IPS DF 6.9 (cell line): ENCODE results near the gene NPHS2.

Experiments used
- DNase-seq: peaks from one replicate; pipeline ENCODE4 v3.0.0-alpha.2; 2013; ENCODE audit warnings: low read depth, low spot score
- H3K27ac ChIP-seq: one replicate; pipeline ENCODE4 v1.5.1; 2013; ENCODE audit warnings: low read length, control low read depth
- H3K27me3 ChIP-seq: 2 replicates; pipeline ENCODE4 v1.6.1; 2013; ENCODE audit warnings: mild to moderate bottlenecking, low read length; ENCODE audit not compliant: control insufficient read depth, insufficient read depth
- H3K36me3 ChIP-seq: 2 replicates; pipeline ENCODE4 v1.6.1; 2013; ENCODE audit warnings: low read length; ENCODE audit not compliant: control insufficient read depth, insufficient read depth
- H3K4me1 ChIP-seq: 2 replicates; pipeline ENCODE4 v1.6.1; 2013; ENCODE audit warnings: low read length; ENCODE audit not compliant: control insufficient read depth, insufficient read depth
- H3K4me3 ChIP-seq: 2 replicates; pipeline ENCODE4 v1.5.1; 2013; ENCODE audit warnings: mild to moderate bottlenecking, low read length
- H3K9me3 ChIP-seq: 2 replicates; pipeline ENCODE4 v1.6.1; 2013; ENCODE audit warnings: low read length, inconsistent platforms; ENCODE audit not compliant: control insufficient read depth, insufficient read depth
- WGBS: extraction: QIAGEN DNeasy Blood & Tissue Kit; methylation state at CpG from one replicate; pipeline ENCODE4 v1.1.7; 2013; ENCODE audit warnings: mixed read lengths, missing lambda C conversion rate; ENCODE audit not compliant: insufficient read length, insufficient coverage; 5-methylcytosine and 5-hydroxymethylcytosine counted together

NPHS2 gene

DNA sequence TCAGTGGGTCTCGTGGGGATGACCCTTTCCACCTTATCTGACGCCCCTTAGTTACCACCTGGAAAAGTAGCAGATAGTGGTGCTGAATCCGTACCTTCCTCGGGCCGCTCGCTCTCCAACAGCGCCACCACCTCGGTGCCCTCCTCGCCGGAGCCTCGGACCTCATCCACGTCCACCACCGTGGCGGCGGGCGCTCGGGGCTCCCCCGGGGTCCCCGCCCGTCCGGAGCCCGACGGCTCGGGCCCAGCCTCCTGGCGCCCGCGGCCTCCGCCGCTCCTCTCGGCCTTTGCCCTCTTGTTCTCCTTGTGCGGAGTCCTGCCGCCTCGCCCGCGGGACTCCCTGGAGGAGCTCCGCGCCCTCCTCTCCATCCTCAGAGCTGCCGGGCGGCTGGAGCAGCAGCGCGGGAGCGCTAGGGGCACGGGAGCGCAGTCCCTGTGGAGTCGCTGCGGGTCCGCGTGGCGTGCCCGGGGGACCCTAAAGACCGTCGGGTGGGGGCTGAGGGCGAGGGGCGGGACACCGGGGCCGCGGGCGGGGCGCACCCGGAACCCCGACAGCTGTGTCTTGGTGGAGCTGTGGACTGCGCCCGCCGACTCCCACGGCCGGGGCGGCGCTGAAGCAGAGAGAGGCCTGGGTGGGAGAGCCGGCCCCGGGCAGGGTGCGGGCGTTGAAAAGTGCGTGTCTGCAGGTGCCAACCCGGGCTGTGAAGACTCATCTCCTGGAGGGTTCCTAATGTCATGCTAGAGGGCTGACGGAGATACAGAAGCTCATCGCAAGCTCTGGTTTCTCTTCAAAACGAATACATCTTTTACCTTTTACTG is at the start of gene NPHS2:
Gene NPHS2, minus strand, starts transcription at position 452 of the 818 bp plus-strand sequence. Its CDS starts 84 bp downstream, at position 368.
- no peaks in the 10 kb centered on the region for H3K9me3 ChIP-seq
- no peaks in the 10 kb centered on the region for H3K4me1 ChIP-seq
- WGBS = no CpG with 5 or more reads among the region's 77 CpGs
- peaks cover 19% of the 10 kb centered on the region; the same call in 1 of the 2 replicates for H3K27me3 ChIP-seq
- DNase-seq = no peak
- H3K4me3 ChIP-seq = peak within 1 kb of the TSS; percentile 43
- H3K27ac ChIP-seq = no peak within 1 kb of the TSS
- no peaks in the 10 kb centered on the region for H3K36me3 ChIP-seq

- no peaks in the 10 kb centered on the region for H3K27me3 ChIP-seq
- no peak overlapping the region for H3K4me3 ChIP-seq
- H3K36me3 ChIP-seq = no peaks in the 10 kb centered on the region
- DNase-seq = no peak
- no peak overlapping the region for H3K27ac ChIP-seq
- H3K4me1 ChIP-seq = no peaks in the 10 kb centered on the region
- no peaks in the 10 kb centered on the region for H3K9me3 ChIP-seq
- no CpG with 5 or more reads among the region's 3 CpGs for WGBS
These were observed 36.6 kb upstream of the NPHS2 start for GRCh38 chr1:179612361-179612760.

DNA sequence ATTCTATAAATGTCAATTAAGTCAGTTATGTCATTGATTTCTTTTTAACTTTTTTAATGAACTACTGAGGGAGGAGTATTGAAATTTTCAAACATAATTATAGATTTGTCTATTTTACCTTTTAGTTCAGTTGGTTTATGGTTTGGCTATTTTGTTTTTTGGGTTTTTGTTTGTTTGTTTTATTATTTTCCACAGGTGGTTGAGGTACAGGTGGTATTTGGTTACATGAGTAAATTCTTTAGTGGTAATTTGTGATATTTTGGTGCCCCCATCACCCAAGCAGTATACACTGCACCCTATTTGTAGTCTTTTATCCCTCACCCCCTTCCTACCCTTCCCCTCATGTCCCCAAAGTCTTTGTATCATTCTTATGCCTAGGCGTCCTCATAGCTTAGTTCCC is 25.3 kb upstream of the NPHS2 start:
- no peaks in the 10 kb centered on the region for H3K4me1 ChIP-seq
- no peak for DNase-seq
- H3K4me3 ChIP-seq = no peak overlapping the region
- no CpG with 5 or more reads among the region's 1 CpG for WGBS
- no peak overlapping the region for H3K27ac ChIP-seq
- no peaks in the 10 kb centered on the region for H3K9me3 ChIP-seq
- no peaks in the 10 kb centered on the region for H3K27me3 ChIP-seq
- no peaks in the 10 kb centered on the region for H3K36me3 ChIP-seq

DNA sequence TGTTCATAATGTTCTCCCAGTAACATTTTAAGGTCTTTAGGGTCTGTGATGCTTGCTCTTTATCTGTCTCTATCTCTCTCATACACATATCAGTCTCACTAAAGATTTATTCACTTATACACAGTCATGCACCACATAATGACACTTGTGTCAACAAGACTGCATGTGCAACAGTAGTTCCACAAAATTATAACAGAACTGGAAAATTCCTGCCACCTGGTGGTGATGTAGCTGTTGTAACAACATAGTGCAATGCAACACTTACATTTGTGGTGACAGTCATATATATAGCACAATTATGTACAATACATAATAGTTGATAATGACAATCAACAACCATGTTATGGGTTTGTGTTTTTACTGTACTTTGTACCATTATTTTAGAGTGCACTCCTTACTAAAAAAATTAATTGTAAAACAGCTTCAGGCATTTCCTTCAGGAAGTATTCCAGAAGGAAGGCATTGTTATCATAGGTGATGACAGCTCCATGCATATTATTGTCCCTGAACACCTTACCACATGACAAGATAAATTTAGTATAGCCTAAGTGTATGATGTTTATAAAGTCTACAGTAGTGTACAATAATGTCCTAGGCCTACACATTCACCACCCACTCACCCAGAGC is 24.0 kb upstream of the NPHS2 start:
- Histone ChIP-seq H3K27me3 (no peaks in the 10 kb centered on the region), H3K36me3 (no peaks in the 10 kb centered on the region), H3K9me3 (no peaks in the 10 kb centered on the region), H3K4me1 (no peaks in the 10 kb centered on the region), H3K27ac (no peak overlapping the region), H3K4me3 (no peak overlapping the region)
- no peak for DNase-seq

DNA sequence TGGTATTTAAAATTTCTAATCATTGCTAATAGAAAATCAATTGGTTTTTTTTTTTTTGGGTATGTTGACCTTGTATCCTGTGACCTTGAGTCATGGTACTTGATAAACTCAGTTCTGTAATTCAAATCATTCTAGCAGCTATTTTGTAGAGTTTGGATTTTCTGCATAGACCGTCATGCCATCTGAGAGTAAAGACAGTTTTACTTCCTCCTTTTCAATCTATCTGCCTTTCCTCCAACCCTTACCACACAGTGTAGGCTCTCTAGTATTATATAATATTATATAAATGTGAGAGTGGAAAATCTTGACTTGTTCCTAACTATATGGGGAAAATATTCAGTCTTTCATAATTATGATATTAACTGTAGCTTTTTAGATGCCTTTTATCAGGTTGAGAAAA is 22.9 kb upstream of the NPHS2 start:
- H3K36me3 ChIP-seq = no peaks in the 10 kb centered on the region
- no peaks in the 10 kb centered on the region for H3K9me3 ChIP-seq
- DNase-seq = no peak
- no CpG with 5 or more reads among the region's 1 CpG for WGBS
- H3K27ac ChIP-seq = no peak overlapping the region
- no peaks in the 10 kb centered on the region for H3K4me1 ChIP-seq
- no peak overlapping the region for H3K4me3 ChIP-seq
- H3K27me3 ChIP-seq = no peaks in the 10 kb centered on the region

- no peaks in the 10 kb centered on the region; the same call in 1 of the 2 replicates for H3K36me3 ChIP-seq
- H3K27me3 ChIP-seq = peaks cover 2% of the 10 kb centered on the region; the same call in 1 of the 2 replicates
- DNase-seq = no peak
- WGBS = no CpG with 5 or more reads among the region's 75 CpGs
- H3K27ac ChIP-seq = no peak within 1 kb of the TSS
- H3K4me1 ChIP-seq = no peaks in the 10 kb centered on the region; the same call in 1 of the 2 replicates
- no peaks in the 10 kb centered on the region for H3K9me3 ChIP-seq
- H3K4me3 ChIP-seq = peak within 1 kb of the TSS; percentile 8; the same call in 1 of the 2 replicates
These were observed 16.1 kb upstream of the NPHS2 start, which contains the start of gene TDRD5 for GRCh38 chr1:179591592-179592580. TDRD5 (plus strand) TSS chr1:179591832; CDS start chr1:179592616, 784 bp downstream.

- H3K27ac ChIP-seq = no peak overlapping the region
- peak overlapping the region; percentile 8; the same call in 1 of the 2 replicates for H3K4me3 ChIP-seq
- H3K36me3 ChIP-seq = no peaks in the 10 kb centered on the region; the same call in 1 of the 2 replicates
- H3K27me3 ChIP-seq = peaks cover 2% of the 10 kb centered on the region; the same call in 1 of the 2 replicates
- no peak for DNase-seq
- H3K4me1 ChIP-seq = no peaks in the 10 kb centered on the region; the same call in 1 of the 2 replicates
- WGBS = no CpG with 5 or more reads among the region's 7 CpGs
- no peaks in the 10 kb centered on the region for H3K9me3 ChIP-seq
These were observed 15.5 kb upstream of the NPHS2 start for GRCh38 chr1:179591253-179591591.

GRCh38 chr1:179590671-179591070 is 14.9 kb upstream of the NPHS2 start:
- no peaks in the 10 kb centered on the region; the same call in 1 of the 2 replicates for H3K36me3 ChIP-seq
- H3K9me3 ChIP-seq = no peaks in the 10 kb centered on the region
- no peak overlapping the region for H3K4me3 ChIP-seq
- WGBS = no CpG with 5 or more reads among the region's 11 CpGs
- H3K27ac ChIP-seq = no peak overlapping the region
- no peaks in the 10 kb centered on the region; the same call in 1 of the 2 replicates for H3K4me1 ChIP-seq
- DNase-seq = no peak
- peaks cover 2% of the 10 kb centered on the region; the same call in 1 of the 2 replicates for H3K27me3 ChIP-seq

DNA sequence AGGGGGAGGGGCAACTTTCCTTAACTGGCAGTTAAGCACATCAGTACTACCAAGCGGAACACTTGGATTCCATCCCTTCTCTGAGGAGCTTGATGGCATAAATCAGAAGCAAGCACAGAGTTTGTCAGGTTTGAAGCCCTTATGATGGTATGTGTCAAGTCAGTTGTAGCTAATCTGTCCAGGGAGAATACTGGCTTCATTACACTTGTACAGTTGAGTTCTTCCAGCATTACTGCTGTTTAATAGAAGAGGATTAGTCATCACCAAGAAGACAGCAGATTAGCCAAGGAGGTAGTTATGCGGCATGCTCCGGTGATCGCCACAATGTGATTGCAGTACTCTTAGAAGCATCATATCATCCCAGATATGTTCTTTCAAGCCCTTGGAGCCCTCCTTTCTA is 13.8 kb upstream of the NPHS2 start:
- DNase-seq = no peak
- WGBS = no CpG with 5 or more reads among the region's 4 CpGs
- no peaks in the 10 kb centered on the region; the same call in 1 of the 2 replicates for H3K4me1 ChIP-seq

More for the DNA sequence above, 13.8 kb upstream of the NPHS2 start:
- H3K27ac ChIP-seq = no peak overlapping the region
- no peak overlapping the region for H3K4me3 ChIP-seq
- H3K9me3 ChIP-seq = no peaks in the 10 kb centered on the region
- no peaks in the 10 kb centered on the region; the same call in 1 of the 2 replicates for H3K36me3 ChIP-seq
- H3K27me3 ChIP-seq = peaks cover 2% of the 10 kb centered on the region; the same call in 1 of the 2 replicates
